ENCODE data around the gene FOXP1.

Gene FOXP1

DNA sequence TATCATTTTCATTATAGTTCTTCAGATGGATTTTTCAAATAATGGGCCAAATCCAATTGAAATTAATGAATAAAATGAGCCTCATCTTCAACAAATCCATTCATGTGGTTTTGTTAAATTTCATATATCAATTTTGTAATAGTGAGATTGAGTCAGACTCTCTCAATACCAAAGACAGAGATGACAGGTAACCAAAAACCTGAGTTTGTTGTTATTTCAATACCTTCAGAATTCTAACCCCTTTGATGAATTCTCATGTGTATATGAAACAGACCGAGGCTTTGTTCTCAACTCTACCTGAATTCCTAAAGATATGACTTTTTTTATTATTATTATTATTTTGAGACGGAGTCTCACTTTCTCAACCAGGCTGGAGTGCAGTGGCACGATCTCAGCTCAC, 92.8 kb downstream of the FOXP1 start:
- H3K4me3 Mint-ChIP-seq, result peak overlapping the region; percentile 67
- DNase-seq, result no peak
- H3K27ac Mint-ChIP-seq, result peak overlapping the region; percentile 90
- H3K9me3 Mint-ChIP-seq, result peaks cover 6% of the 10 kb centered on the region
- H3K4me1 Mint-ChIP-seq (ENCODE audit: low read depth), result peaks cover 90% of the 10 kb centered on the region
- H3K36me3 Mint-ChIP-seq (ENCODE audit: low read depth), result peaks cover 50% of the 10 kb centered on the region
- H3K27me3 Mint-ChIP-seq, result no peaks in the 10 kb centered on the region

GRCh38 chr3:71489315-71489761, 94.2 kb downstream of the FOXP1 start:
- Mint-ChIP-seq H3K36me3 (ENCODE audit: low read depth) (peaks cover 49% of the 10 kb centered on the region), H3K27me3 (no peaks in the 10 kb centered on the region), H3K4me3 (peak overlapping the region; percentile 67), H3K9me3 (peaks cover 6% of the 10 kb centered on the region), H3K4me1 (ENCODE audit: low read depth) (peaks cover 90% of the 10 kb centered on the region), H3K27ac (peak overlapping the region; percentile 90)
- DNase-seq, result no peak

DNA sequence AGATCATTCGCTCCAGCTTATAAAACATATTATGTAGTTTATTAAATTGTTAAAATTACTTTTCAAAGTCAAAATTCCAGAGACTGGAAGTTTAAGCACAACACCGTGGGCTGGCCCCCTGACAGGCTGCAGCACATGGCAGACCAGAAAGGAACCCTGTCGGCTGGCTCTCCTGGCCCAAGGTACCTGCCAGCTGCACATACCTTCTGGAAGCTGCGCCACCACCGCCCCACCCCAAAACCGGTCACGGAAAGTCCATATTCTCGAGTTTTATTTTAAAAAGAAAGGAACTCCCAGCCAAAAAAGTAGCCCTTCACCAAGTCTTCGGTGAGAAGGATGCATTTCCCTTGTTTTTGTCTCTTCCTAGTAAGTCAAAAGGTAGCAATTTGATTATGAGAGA, 94.6 kb downstream of the FOXP1 start:
- DNase-seq, result no peak
- Mint-ChIP-seq H3K27me3 (no peaks in the 10 kb centered on the region), H3K4me3 (peak overlapping the region; percentile 67), H3K9me3 (peaks cover 6% of the 10 kb centered on the region), H3K4me1 (ENCODE audit: low read depth) (peaks cover 89% of the 10 kb centered on the region), H3K36me3 (ENCODE audit: low read depth) (peaks cover 46% of the 10 kb centered on the region), H3K27ac (peak overlapping the region; percentile 90)

GRCh38 chr3:71488391-71488809, 95.1 kb downstream of the FOXP1 start:
- peak overlapping the region; percentile 67 for H3K4me3 Mint-ChIP-seq
- peaks cover 92% of the 10 kb centered on the region for H3K4me1 Mint-ChIP-seq (ENCODE audit: low read depth)
- H3K27ac Mint-ChIP-seq, result peak overlapping the region; percentile 90
- H3K9me3 Mint-ChIP-seq, result peaks cover 6% of the 10 kb centered on the region
- DNase-seq, result no peak
- H3K36me3 Mint-ChIP-seq (ENCODE audit: low read depth), result peaks cover 45% of the 10 kb centered on the region
- no peaks in the 10 kb centered on the region for H3K27me3 Mint-ChIP-seq

GRCh38 chr3:71487418-71487817, 96.1 kb downstream of the FOXP1 start:
- peak overlapping the region; percentile 67 for H3K4me3 Mint-ChIP-seq
- DNase-seq, result no peak
- peaks cover 90% of the 10 kb centered on the region for H3K4me1 Mint-ChIP-seq (ENCODE audit: low read depth)
- peaks cover 6% of the 10 kb centered on the region for H3K9me3 Mint-ChIP-seq
- no peaks in the 10 kb centered on the region for H3K27me3 Mint-ChIP-seq
- peaks cover 36% of the 10 kb centered on the region for H3K36me3 Mint-ChIP-seq (ENCODE audit: low read depth)
- peak overlapping the region; percentile 90 for H3K27ac Mint-ChIP-seq

DNA sequence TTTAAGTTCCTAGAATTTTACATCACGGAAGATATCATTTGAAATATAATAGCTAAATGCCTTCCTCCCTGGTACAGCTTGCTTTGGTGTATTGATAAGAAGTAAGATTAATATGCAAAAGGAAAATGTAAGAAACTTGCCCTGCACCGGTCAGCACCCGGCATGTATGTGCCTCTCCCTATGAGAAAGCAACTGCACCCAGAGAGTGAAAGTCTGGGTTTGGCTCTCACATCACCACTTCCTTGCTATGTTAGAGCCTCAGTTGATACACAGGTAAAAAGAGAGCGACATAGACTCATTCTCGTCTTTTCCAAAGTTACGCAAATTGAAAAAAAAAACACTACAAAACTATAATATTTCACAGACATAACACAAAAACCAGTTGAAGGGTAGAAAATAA, 96.7 kb downstream of the FOXP1 start:
- peak overlapping the region; percentile 90 for H3K27ac Mint-ChIP-seq
- peaks cover 6% of the 10 kb centered on the region for H3K9me3 Mint-ChIP-seq
- H3K4me1 Mint-ChIP-seq (ENCODE audit: low read depth), result peaks cover 89% of the 10 kb centered on the region

GRCh38 chr3:71485896-71486295, 97.6 kb downstream of the FOXP1 start:
- peak overlapping the region; percentile 90 for H3K27ac Mint-ChIP-seq
- H3K4me3 Mint-ChIP-seq, result peak overlapping the region; percentile 3
- no peaks in the 10 kb centered on the region for H3K9me3 Mint-ChIP-seq
- peaks cover 89% of the 10 kb centered on the region for H3K4me1 Mint-ChIP-seq (ENCODE audit: low read depth)
- DNase-seq, result no peak
- no peaks in the 10 kb centered on the region for H3K27me3 Mint-ChIP-seq
- peaks cover 27% of the 10 kb centered on the region for H3K36me3 Mint-ChIP-seq (ENCODE audit: low read depth)

More for the DNA sequence above, 96.7 kb downstream of the FOXP1 start:
- Mint-ChIP-seq H3K27me3 (no peaks in the 10 kb centered on the region), H3K4me3 (peak overlapping the region; percentile 67), H3K36me3 (ENCODE audit: low read depth) (peaks cover 33% of the 10 kb centered on the region)
- DNase-seq, result no peak

- no peak for DNase-seq
- H3K4me3 Mint-ChIP-seq, result no peak overlapping the region
- H3K9me3 Mint-ChIP-seq, result no peaks in the 10 kb centered on the region
- H3K27me3 Mint-ChIP-seq, result no peaks in the 10 kb centered on the region
- H3K36me3 Mint-ChIP-seq (ENCODE audit: low read depth), result peaks cover 16% of the 10 kb centered on the region
- peak overlapping the region; percentile 90 for H3K27ac Mint-ChIP-seq
- peaks cover 91% of the 10 kb centered on the region for H3K4me1 Mint-ChIP-seq (ENCODE audit: low read depth)
These were observed 99.1 kb downstream of the FOXP1 start for GRCh38 chr3:71484452-71484851.

GRCh38 chr3:71484047-71484446, 99.5 kb downstream of the FOXP1 start:
- Mint-ChIP-seq H3K9me3 (no peaks in the 10 kb centered on the region), H3K36me3 (ENCODE audit: low read depth) (peaks cover 15% of the 10 kb centered on the region), H3K4me1 (ENCODE audit: low read depth) (peaks cover 91% of the 10 kb centered on the region), H3K27ac (peak overlapping the region; percentile 90), H3K27me3 (no peaks in the 10 kb centered on the region), H3K4me3 (peak overlapping the region; percentile 15)
- DNase-seq, result no peak

DNA sequence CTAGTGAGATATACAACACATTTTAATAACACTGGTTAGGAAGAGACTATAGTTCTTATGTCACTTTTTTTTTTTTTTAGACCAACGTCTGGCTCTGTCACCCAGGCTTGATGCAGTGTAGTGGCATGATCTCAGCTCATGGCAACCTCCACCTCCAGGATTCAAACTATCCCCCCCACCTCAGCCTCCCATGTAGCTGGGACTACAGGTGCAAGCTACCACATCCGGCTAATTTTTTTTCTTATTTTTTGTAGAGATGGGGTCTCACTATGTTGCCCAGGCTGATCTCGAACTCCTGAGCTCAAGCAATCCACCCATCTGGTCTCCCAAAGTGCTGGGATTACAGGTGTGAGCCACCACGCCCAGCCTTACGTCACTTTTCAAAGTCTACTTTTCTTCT, 100.8 kb downstream of the FOXP1 start:
- peaks cover 92% of the 10 kb centered on the region for H3K4me1 Mint-ChIP-seq (ENCODE audit: low read depth)
- peak overlapping the region; percentile 66 for H3K27ac Mint-ChIP-seq
- H3K4me3 Mint-ChIP-seq, result no peak overlapping the region
- peaks cover 7% of the 10 kb centered on the region for H3K9me3 Mint-ChIP-seq
- H3K36me3 Mint-ChIP-seq (ENCODE audit: low read depth), result peaks cover 20% of the 10 kb centered on the region
- H3K27me3 Mint-ChIP-seq, result no peaks in the 10 kb centered on the region
- no peak for DNase-seq

GRCh38 chr3:71478568-71478967, 105.0 kb downstream of the FOXP1 start:
- Mint-ChIP-seq H3K4me1 (ENCODE audit: low read depth) (peaks cover 85% of the 10 kb centered on the region), H3K36me3 (ENCODE audit: low read depth) (peaks cover 39% of the 10 kb centered on the region), H3K9me3 (peaks cover 17% of the 10 kb centered on the region), H3K27me3 (no peaks in the 10 kb centered on the region), H3K27ac (peak overlapping the region; percentile 95), H3K4me3 (peak overlapping the region; percentile 37)
- peak; percentile 68 for DNase-seq

GRCh38 chr3:71476950-71477349, 106.6 kb downstream of the FOXP1 start:
- Mint-ChIP-seq H3K4me1 (ENCODE audit: low read depth) (peaks cover 88% of the 10 kb centered on the region), H3K4me3 (no peak overlapping the region), H3K27ac (peak overlapping the region; percentile 61)

DNA sequence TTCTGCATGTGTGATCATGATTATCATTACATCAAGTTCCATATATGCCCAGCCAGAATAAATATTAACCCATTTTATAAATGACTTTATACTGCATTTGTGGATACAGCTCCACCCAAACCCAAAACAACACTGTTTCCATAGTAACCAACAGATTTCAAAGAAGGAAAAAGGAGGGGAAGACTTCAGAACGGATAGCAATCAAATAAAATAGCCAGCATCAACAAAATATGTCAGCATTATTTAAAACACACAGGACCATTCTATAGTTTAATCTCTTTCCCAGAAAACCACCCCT, 114.4 kb downstream of the FOXP1 start:
- Mint-ChIP-seq H3K9me3 (peaks cover 17% of the 10 kb centered on the region), H3K27me3 (no peaks in the 10 kb centered on the region), H3K4me3 (no peak overlapping the region), H3K36me3 (ENCODE audit: low read depth) (peaks cover 50% of the 10 kb centered on the region), H3K4me1 (ENCODE audit: low read depth) (peaks cover 83% of the 10 kb centered on the region), H3K27ac (no peak overlapping the region)
- DNase-seq, result no peak

More at GRCh38 chr3:71476950-71477349, 106.6 kb downstream of the FOXP1 start:
- no peak for DNase-seq
- Mint-ChIP-seq H3K36me3 (ENCODE audit: low read depth) (peaks cover 55% of the 10 kb centered on the region), H3K27me3 (no peaks in the 10 kb centered on the region), H3K9me3 (peaks cover 29% of the 10 kb centered on the region)

DNA sequence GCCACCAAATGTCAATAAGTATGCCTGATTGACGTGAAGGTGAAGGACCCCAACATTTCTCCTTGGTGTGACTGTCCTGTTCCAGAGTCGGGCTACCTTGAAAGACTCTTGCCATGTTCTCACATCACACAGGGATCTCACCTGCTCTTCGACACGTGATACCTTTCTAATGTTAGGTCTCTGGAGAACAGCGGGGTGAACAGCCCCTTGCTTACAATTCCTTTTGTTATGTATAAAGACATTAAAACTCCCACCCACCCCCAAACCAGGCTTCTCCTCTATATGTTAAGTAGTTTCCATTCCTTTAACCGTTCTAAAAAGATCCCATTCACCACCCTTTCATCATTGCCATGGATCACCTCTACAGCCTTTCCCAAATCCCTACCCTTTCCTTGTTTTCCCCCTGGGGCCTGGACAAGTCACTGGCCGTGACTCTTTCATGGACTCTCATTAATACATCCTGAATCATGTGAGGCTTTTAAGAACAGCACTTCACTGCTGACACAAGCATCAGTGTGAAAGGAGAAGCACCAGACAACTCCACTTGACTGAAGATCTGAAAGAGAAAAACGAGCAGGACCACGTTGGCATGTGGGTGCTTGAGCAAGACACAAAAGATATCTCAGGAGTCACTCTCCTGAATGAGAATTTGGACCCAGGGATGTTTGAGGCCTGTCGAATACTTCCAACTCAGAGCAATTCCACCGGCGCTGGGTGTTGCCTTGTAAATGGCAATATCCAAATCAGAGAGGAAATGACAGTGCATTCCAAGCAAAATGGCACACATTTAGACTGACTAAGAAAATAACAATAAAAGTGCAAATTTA, 115.0 kb downstream of the FOXP1 start:
- H3K4me1 Mint-ChIP-seq (ENCODE audit: low read depth), result peaks cover 81% of the 10 kb centered on the region
- H3K36me3 Mint-ChIP-seq (ENCODE audit: low read depth), result peaks cover 51% of the 10 kb centered on the region
- H3K9me3 Mint-ChIP-seq, result peaks cover 16% of the 10 kb centered on the region
- no peaks in the 10 kb centered on the region for H3K27me3 Mint-ChIP-seq
- H3K27ac Mint-ChIP-seq, result peak overlapping the region; percentile 32
- no peak for DNase-seq
- H3K4me3 Mint-ChIP-seq, result no peak overlapping the region

DNA sequence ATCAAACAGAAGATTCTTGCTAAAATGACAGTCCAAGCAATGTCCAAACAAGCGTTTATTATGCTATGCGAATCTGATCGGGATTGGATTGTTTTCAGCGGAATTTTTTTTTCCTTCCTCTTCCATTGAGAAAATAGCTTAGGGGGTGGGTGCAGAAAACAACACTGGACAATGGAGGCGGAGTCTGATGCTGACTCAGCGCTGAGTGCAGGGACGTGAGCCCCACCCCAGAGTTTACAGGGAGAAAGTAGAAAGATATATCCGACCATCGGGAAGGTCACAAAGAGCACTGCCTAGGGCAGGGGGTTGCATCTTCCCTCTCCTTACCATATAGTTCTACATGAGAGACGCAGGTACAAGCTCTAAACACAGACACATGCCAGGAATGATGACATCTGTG, 117.0 kb downstream of the FOXP1 start:
- Mint-ChIP-seq H3K36me3 (ENCODE audit: low read depth) (peaks cover 47% of the 10 kb centered on the region), H3K4me1 (ENCODE audit: low read depth) (peaks cover 79% of the 10 kb centered on the region), H3K4me3 (no peak overlapping the region), H3K27me3 (no peaks in the 10 kb centered on the region), H3K9me3 (peaks cover 6% of the 10 kb centered on the region), H3K27ac (no peak overlapping the region)
- no peak for DNase-seq
